Activated naive CD4-positive, alpha-beta T cell (primary cell): Measurements from ENCODE around the gene TRIB2.
A peak's percentile ranks its signal among the peaks of the same experiment; 100 is the strongest.

Experiments
- DNase-seq, 4 experiments: peaks; one replicate each; lab custom pipeline; 2025; lab: John Stamatoyannopoulos, UW

Gene TRIB2

DNA sequence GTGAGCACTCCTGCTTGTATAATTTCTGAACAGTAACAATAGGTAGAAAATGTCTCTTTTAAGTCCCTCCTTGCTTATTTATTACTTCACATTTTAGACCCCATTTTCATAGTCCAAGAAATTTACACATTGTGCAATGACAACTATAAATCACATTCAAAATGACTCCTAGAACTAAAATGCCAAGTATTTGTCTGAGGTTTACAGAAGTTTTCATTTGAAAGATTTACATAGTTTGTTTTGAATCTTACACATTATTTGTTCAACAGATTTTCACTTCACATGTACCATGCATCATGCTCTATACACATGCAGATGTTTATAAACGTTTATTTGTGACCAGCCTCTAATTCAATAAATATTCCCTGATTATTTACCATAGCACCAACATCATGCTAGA is 15.7 kb upstream of the TRIB2 start:
- DNase-seq = no peak

DNA sequence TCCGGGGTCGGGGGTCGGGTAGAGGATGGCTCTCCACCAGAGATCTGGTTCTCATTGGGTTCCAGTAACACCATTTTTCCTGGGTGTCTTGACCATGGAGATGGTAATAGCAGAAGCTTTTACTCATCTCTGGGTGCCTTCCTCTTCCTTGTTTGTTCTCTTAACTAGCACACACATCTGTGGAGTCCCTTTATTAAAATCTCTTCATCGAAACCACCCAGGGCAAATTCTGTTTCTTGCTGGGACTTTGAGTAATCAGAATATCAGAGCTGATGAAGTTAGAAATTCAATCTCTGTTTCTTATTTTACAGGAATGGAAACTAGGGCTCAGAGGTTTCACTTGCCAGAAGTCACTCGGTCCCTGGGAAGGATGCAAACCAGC is 15.0 kb upstream of the TRIB2 start:
- no peak for DNase-seq

DNA sequence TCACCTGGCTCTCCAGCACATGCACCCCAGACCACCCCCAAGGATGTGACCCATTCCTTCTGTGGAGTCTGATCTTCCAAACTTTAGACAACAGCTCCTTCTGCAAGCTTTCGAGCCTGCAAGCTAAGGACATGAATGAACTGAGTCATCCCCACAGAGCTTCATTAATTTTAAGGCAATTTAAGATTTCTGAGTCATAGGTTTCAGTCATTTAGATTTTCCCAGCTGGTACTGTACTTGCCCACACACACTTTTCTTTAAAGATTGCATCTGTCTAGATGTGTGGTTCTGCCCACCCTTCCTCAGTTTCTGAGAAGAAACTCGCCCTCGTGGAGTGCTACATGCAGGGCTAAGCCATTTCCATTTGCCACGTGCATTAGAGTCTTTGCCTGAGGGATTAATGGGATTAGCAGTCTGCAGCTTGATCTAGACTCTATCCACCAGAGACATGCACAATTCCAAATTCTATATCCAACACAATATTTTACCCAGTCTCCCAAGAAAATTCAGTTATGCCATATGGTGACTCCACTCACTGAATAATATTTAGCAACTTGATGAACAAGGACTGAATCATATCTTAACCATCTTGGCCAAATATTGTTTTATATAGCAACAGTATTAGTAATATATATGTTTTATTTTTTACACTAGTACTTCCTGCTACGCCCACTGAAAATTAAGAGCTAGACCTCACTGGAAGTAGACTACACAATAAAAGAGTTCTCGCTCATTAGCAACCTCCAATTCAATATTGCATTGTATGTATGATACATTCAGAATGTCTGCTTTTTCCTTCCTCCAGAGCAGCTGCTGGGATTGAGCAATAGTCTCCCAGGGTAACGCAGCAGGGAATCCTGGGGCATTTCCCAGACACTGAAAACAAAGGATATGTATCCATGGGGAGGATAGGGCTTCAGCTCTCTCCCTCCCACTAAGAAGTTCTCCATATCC is 14.3 kb upstream of the TRIB2 start:
- DNase-seq = no peak

DNA sequence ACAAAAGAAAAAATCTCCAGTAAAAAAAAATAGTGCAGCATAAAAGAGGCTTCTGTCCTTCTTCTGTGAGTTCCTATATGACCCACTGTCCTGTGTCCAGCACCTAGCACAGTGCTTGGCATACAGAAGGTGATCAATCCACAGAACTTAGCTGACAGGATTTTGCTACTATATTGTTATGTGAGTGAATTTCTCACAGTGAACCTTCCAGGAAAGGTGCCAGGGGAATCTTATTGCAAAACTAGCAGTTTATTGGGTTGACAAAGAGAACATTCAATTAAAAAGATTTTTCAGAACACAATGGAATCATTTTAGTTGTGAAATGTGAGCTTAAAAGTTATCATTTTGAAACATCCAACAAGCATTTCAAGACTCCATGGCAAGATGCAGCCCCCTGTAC is 12.4 kb upstream of the TRIB2 start:
- DNase-seq = no peak

DNA sequence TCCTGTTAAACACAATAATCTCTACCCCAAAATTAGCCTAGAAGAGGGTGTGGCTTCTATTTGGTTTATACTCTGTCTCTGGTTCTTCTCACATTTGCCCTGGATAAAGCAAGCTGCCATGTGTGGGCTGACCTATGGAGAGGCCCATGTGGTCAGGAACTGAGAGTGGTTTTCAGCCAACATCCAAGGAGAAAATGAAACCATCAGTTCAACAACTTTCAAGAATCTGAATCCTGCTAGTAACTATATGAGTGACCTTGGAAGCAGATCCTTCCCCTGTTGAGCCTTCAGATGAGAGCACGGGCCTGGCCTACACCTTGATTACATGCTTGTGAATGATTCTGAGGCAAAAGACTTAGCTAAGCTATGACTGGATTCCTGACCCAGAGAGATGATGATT is 11.5 kb upstream of the TRIB2 start:
- no peak for DNase-seq

DNA sequence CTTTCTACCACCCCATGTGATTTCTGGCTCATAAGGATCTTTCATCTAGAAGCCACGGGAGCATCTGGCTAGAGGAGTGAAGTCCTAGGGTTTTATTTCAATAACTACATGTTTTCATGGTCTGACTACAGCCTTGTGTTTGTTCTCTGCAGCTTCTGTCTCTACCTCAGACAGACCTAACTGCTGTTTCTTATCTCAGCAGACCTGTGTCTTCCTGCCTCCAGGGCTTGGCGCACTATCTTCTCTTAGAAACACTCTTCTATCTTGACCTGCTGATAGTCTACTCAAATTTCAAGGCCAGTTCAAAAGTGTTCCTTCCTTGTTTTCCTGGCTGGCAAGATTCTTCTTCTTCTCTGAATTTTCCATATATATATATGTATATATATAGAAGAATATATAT is 11.0 kb upstream of the TRIB2 start:
- no peak for DNase-seq

DNA sequence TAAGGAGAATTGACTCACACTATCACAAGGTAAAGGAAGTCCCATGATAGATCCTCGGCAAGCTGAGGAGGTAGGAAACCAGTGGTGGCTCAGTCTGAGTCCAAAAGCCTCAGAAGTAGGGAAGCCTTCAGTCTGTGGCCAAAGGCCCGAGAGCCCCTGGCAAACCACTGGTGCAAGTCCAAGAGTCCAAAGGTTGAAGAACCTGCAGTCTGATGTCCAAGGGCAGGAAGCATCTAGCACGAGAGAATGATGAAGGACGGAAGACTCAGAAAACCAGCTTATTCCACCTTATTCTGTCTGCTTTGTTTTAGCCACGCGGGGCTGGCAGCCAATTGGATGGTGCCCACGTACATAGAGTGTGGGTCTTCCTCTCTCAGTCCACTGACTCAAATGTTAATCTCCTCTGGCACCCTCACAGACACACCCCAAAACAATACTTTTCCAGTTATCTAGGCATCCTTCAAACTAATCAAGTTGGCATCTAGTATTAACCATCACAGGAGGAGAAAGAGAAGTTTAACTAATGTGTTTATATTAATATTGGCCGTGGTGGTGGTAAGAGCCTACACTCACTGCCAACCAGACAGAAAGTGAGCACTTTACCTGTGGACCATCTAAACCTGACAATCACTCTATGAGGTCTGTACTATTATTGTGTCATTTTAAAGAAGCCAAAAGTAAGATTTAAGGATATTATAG is 8.1 kb upstream of the TRIB2 start:
- DNase-seq = no peak

DNA sequence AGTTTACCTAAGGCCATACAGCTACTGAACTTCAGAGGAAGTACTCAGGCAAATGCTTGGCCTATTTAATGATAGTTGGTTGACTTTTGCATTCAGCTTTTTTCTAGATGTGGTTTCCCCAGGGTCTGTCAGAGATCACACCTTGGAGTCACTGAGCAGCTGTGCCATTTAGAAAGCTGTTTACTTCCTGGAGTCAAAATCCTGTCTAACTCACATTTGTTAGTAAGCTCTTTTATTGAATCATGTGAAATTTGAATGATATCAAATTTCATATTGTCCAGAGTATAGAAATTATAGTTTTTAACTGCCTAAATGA is 7.6 kb upstream of the TRIB2 start:
- no peak for DNase-seq

DNA sequence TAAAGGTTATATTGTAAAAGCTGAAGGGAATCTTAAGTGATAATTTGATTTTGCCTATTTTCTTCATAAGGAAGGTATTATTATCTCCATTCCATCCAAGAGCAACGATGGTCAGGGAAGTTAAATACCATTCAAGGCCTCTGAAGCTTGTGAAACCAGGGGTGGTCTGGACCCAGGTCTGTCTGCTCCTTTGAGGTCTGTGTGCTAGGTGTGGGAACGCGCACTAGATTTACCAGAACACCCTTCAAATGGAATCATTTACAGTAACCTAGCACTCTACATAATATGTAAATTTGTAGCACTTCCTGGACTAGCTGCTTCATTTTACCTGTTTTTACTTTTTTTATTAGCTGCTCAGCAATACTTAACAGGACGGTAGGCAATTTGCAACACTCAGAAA is 6.4 kb upstream of the TRIB2 start:
- DNase-seq = no peak

DNA sequence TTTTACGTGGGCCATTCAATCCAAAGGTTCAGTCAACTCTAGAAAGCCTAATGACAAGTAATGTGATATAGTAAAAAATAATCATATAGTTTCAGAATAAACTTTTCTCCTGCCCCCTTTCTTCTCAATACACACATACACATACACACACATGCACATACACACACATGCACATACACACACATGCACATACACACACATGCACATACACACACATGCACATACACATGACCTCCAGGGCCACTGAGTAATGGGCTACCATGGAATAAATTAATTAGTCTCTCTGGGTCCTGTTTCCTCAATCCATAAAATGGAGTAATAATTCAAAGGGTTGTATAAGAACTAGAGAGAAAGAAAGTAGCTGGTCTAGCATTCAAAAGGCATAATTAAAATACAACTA is 5.4 kb upstream of the TRIB2 start:
- DNase-seq = no peak

DNA sequence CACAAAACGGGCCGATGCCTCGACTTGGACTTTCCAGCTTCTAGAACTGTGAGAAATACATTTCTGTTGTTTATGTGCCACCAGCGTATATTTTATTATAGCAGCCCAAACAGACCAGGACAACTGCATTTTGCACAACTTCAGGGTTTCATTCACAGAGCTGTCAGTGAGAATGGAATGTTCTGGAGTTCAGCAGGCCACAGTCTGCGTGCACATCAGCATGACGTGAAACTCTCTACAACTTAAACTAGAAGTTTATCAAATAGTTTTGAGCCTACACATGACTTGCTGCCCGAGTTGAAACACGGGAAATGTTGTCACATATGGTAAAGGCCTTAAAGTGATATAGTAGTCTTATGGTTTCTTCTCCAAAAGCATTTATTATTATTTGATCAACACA is 3.9 kb upstream of the TRIB2 start:
- DNase-seq = no peak

DNA sequence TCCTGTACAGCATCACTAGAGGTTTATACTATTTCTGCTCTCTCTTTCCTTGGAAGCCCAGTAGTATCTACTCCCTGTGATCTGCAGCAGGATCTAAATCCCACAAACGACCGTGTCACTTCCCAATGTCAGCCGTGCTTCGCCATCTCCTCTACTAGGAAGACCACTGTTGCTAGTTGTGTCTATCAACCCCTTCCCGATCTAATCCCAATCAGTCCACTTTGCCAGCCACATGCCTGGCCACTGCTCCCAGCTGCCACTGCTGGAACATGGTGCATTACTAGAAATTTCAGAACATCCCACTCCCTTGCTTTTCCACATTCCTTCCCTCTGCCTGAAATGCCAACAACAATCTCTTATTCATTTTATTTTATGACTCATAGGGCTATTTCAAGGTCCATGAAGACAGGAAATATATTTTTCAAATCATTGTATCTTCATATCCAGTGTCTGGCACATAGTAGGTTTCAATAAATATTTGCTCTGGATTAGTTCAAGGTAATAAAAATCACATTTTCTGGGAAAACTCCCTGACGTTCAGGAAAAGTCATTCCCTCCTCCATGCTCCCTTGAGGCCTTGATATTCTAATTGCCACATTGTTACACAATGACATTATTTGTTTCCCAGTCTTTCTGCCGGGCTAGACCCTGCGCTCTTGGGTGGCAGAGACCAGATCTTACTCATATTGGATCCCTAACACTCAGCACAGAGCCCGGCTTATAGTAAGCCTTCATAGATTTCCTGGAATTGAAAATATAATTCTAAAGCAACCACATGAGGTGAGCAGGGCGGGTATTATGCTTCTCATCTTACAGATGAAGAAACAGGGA is 2.1 kb upstream of the TRIB2 start:
- no peak for DNase-seq

DNA sequence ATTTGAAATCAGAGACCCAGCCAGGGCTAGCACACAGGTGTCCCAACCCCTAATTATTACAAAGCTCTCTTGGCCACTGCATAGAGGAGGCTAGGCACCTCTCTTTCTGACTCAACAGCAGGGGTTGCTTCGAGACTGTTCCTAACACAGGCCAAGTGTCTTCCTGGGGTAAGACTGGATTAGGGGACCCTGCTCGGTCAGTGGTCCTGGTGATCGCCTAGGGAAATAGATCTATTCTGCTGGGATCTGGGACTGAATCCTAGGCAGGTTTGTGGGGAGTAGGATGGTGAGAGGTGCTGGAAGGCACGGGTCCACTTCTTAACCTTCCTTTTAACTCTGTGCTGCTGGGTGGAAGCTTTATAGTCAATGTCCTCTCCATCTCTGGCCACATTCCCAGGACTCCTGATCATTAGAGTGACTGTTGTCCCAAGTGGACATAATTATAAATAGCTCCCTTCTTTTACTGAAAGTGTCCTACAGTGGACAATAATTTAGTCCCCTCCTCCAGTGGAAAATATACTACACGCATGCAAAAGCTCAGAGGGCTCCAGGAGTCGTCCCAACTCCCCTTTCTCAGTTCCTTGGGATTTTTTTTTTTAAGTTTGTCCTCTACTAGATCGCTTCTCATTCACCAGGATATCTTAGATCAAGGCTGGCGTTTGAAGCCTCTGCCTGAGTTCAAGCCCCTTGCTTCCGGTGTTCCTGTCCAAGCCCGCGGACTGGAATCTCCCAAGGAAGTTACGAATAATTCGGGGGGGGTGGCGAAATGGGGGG is 1.3 kb upstream of the TRIB2 start:
- no peak for DNase-seq

DNA sequence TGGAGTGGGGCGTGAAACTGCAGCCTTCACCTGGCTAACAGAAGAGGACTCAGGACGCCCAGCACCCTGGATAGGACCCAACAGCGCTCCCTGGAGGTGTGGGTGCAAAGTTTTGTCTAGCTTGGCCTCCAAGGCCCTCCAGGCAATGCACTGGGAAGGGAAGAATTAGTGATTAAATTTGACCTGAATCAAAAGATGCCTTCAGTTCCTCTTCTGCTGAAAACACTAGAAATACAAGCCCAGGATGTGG is 779 bp upstream of the TRIB2 start:
- DNase-seq = peak; percentile 39 to 75 (median 52)

DNA sequence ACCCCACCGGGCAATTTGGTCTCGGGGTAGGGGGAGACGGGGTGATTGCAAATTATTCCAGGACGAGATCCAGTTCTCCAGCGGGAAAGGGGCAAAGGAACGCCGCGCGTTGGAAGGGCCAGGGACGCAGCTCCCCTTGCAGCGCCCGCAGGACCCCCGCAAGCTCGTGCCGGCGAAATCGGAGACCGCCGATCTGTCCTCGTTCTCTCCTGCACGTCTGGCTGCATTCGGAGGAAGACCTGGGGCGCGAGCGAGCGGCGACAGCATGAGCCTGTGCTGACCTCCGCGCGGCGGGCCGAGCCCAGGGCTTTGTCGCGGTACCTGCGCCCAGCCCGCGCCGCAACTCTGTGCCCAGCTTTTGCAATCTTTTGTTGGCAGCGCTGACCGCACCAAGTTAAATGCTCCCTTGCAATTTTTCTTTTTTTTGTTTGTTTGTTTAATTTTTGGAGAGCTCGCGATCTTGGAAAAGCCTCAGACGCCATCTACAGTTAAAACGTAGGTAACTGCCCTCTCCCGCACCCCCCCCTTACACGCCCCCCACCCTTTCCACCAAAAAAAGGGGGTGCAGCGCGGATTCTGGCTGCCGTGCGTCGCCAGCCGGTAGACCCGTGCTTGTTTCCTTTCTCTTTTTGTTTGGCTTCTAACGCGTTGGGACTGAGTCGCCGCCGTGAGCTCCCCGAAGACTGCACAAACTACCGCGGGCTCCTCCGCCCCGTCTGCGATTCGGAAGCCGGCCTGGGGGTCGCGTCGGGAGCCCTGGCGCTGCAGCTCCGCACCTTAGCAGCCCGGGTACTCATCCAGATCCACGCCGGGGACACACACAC is 667 bp downstream of the TRIB2 start:
- DNase-seq = peak; percentile 31 to 58 (median 44)

DNA sequence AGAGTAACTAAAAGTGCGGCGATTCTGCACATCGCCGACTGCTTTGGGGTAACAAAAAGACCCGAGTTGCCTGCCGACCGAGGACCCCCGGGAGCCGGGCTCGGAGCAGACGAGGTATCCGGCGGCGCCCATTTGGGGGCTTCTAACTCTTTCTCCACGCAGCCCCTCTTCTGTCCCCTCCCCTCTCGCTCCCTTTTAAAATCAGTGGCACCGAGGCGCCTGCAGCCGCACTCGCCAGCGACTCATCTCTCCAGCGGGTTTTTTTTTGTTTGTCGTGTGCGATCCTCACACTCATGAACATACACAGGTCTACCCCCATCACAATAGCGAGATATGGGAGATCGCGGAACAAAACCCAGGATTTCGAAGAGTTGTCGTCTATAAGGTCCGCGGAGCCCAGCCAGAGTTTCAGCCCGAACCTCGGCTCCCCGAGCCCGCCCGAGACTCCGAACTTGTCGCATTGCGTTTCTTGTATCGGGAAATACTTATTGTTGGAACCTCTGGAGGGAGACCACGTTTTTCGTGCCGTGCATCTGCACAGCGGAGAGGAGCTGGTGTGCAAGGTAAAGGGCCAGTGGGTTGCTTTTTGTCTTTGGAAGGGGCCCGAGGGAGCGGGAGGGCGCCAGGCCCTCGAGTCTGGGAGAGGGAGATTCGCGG is 1.4 kb downstream of the TRIB2 start:
- peak in 1 of 4 experiments; percentile 21 for DNase-seq

DNA sequence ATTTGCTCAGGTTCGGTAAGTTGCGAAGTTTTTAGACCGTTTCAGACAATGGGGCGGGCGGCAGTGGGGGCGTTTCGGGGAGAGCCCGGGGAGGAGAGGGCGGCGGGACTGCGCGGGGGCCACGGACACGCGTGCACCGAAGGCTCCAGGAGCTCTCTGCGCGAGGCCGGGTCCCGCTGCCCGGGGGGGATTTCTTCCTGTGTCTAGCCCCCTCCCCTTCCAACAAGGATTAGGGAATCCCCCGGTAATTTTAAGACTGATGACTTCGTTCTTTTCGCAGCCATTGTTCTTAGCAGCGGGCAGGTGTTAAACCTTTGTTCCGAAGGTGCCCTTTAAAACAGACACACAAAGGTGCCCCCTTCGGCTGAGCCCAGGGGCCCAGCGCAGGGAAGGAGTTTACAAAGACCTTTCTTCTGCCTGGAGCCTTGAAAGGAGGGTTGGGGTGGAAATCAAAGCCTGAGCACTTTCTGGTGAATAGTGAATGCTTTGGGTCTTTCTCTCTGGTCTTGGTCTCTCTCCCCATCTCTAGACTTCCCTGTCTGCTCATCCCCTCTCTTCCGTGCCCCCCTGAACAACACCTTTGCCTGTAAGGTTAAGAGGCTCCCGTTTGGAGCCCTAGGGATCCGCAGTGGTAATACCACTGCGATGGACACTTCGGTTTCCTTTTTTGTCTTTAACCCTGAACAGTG is 2.1 kb downstream of the TRIB2 start:
- peak in 1 of 4 experiments; percentile 24 for DNase-seq

DNA sequence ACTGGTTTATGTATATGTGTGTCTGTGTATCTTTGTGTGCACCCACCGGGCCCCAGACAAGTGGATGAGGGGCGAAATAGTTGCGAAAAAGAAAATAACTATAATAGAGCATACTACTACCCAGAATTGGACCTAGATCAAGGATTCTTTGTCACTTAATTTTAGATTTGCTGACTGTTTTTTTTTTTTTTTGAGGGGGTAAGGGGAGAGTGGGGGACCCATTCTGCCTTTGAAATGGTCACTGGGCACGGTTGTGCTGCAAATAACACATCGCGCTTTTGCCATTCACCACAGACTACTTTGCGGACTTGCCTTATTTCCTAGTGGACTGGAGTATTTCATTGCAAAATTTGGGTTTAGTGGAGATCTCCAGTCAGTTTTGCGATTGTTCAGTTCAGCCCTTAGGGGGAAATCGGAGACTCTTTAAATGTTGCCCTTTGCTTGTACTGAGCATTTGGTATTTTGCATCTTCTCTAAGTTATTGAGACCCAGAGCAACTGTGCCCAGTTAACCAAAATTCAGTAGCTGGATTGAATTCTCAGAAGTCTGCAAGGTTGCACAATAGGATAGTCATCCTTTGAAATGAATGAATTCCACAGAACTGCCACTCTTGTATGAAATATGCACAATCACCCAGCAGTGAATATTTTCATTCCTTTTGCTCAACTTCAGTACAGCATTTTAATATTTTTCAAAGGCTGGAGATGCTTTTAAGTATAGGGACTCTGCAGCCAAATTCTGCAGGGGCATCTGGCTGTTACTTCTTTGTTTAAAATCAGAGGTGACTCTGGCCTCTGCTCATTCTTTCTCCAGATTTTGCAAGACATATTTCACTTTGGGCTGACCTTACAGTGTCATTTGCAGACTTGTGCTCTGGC is 2.9 kb downstream of the TRIB2 start:
- no peak for DNase-seq

DNA sequence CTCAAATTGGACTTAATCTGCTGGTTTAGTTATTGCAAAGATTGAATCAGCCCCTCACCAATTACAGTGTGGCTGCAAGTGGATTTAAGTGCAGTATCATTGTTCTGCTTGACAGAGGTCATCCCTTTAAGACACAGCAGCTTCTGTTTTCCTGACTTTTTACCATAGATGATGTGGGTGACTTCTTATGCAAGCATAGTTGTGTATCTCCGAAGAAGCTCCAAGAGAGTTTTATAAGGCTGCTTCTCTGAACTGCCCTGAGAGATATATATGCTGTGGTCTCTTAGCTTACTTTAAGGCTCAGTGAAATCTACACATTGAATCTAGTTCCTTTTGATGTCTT is 3.5 kb downstream of the TRIB2 start:
- DNase-seq = no peak
